Nephron (organoid): Measurements from ENCODE around the gene BMPER.

Experiments used
- H3K27ac Mint-ChIP-seq, 3 experiments: 2 replicates each; pipeline ENCODE4 v1.8.0; 2020; ENCODE audit warnings: mixed read lengths in 3 of 3, mild to moderate bottlenecking in 2 of 3, moderate library complexity in 1 of 3
- H3K27me3 Mint-ChIP-seq: 2 replicates; pipeline ENCODE4 v1.8.0; 2021; ENCODE audit warnings: low read depth, mild to moderate bottlenecking, moderate library complexity, mixed read lengths
- H3K36me3 Mint-ChIP-seq: 2 replicates; pipeline ENCODE4 v1.8.0; 2020; ENCODE audit warnings: low read depth, mixed read lengths
- H3K4me1 Mint-ChIP-seq: 2 replicates; pipeline ENCODE4 v1.8.0; 2020; ENCODE audit warnings: mixed read lengths
- H3K4me3 Mint-ChIP-seq, 3 experiments: 2 replicates each; pipeline ENCODE4 v1.8.0; 2020; ENCODE audit warnings: mild to moderate bottlenecking in 3 of 3, mixed read lengths in 3 of 3, moderate library complexity in 2 of 3
- H3K9me3 Mint-ChIP-seq: 2 replicates; pipeline ENCODE4 v1.8.0; 2020; ENCODE audit warnings: mixed read lengths
- TF ChIP-seq, protein P1 (sequence below), 3 experiments: fragments of 200-600 bp; sonication (generic); IDR thresholded peaks; one replicate each; pipeline ENCODE4 v1.5.0; 2021; ENCODE audit warnings: antibody characterized with exemption in 3 of 3; ENCODE audit not compliant: unreplicated experiment in 3 of 3

Gene BMPER

DNA sequence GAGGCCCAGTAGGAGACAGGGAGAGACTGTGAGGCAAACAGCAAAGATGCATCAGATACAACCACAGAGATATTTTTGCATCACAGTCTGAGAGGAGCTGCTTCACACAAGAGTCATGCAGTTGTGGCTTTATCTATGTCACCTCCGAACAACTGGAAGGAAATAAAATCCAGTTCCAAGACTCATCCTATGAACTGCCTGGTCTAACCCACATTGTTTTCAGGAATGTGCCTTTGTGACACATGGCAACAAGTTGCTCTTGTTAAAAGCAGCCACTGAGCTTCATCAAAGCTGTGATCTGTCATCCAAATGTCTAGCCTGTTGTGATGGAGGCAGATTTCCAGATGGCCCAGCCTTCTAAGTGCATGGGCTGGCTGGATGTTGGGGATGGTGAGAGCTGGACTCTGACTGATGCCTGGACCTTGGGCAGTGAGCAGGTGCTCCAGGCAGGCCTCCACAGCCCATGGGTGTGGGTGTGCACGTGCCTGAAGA lies 255.0 kb downstream of the BMPER start:
- peaks cover 30% of the 10 kb centered on the region for H3K4me1 Mint-ChIP-seq
- TF ChIP-seq, protein P1, sequence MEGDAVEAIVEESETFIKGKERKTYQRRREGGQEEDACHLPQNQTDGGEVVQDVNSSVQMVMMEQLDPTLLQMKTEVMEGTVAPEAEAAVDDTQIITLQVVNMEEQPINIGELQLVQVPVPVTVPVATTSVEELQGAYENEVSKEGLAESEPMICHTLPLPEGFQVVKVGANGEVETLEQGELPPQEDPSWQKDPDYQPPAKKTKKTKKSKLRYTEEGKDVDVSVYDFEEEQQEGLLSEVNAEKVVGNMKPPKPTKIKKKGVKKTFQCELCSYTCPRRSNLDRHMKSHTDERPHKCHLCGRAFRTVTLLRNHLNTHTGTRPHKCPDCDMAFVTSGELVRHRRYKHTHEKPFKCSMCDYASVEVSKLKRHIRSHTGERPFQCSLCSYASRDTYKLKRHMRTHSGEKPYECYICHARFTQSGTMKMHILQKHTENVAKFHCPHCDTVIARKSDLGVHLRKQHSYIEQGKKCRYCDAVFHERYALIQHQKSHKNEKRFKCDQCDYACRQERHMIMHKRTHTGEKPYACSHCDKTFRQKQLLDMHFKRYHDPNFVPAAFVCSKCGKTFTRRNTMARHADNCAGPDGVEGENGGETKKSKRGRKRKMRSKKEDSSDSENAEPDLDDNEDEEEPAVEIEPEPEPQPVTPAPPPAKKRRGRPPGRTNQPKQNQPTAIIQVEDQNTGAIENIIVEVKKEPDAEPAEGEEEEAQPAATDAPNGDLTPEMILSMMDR (IDR thresholded peaks at IDR 0.05; ENCODE audit: unreplicated experiment in 3 of 3): no peak
- H3K36me3 Mint-ChIP-seq: no peaks in the 10 kb centered on the region
- H3K27me3 Mint-ChIP-seq: peaks cover 5% of the 10 kb centered on the region
- no peaks in the 10 kb centered on the region for H3K9me3 Mint-ChIP-seq
- no peak overlapping the region for H3K27ac Mint-ChIP-seq
- H3K4me3 Mint-ChIP-seq: no peak overlapping the region

DNA sequence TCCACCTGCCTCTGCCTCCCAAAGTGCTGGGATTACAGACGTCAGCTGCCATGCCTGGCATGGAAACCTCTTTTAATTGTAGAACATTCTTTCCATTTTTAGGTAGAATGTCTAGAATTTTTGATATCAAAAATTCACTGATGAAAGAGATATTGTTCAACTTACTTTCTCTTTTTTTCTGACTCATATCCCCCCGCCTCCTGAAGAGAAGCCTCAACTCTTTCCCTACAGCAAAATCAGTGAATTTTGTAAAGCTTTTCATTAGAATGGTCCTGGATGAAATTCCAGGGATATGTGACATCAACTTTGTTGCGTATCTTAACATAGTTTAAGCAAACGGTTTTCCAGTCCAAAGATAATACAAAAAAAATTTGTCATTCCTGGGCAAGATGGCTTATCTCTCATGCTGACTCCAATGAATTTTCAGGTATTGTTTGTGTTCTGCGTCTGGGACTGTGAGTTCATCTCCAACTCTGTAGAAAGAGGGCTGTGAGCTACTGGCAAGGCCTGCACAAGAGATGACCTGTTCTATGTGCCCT lies 256.8 kb downstream of the BMPER start:
- Mint-ChIP-seq H3K4me3 (no peak overlapping the region), H3K36me3 (no peaks in the 10 kb centered on the region), H3K9me3 (no peaks in the 10 kb centered on the region), H3K4me1 (peaks cover 18% of the 10 kb centered on the region), H3K27me3 (peaks cover 5% of the 10 kb centered on the region), H3K27ac (no peak overlapping the region)
- TF ChIP-seq, protein P1 (IDR thresholded peaks at IDR 0.05; ENCODE audit: unreplicated experiment in 3 of 3): no peak

DNA sequence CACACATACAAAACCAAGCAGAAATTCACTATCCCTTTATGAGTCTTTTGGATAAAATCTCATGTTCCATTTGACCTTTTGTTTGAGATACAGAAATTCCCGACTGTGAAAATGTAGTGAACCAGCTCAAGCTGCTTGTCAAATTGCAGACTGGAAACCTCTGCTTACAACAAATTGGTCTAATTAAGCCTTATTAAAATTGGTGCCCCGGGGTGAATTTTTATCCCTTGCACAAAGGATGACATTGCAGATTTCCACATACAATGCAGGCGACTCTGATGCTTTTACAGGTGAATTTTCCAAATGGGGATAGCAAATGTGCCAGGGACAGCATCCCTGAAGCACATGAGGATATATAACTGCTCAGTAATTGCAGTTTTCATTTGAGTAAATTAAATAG lies 257.3 kb downstream of the BMPER start:
- Mint-ChIP-seq H3K27ac (no peak overlapping the region), H3K9me3 (no peaks in the 10 kb centered on the region), H3K27me3 (peaks cover 5% of the 10 kb centered on the region), H3K36me3 (no peaks in the 10 kb centered on the region), H3K4me1 (peaks cover 12% of the 10 kb centered on the region), H3K4me3 (no peak overlapping the region)
- TF ChIP-seq, protein P1 (IDR thresholded peaks at IDR 0.05; ENCODE audit: unreplicated experiment in 3 of 3): no peak

GRCh38 chr7:34163956-34164355 lies 258.6 kb downstream of the BMPER start:
- Mint-ChIP-seq H3K4me1 (no peaks in the 10 kb centered on the region), H3K27me3 (peaks cover 5% of the 10 kb centered on the region), H3K27ac (no peak overlapping the region), H3K4me3 (no peak overlapping the region), H3K36me3 (no peaks in the 10 kb centered on the region), H3K9me3 (peaks cover 3% of the 10 kb centered on the region)
- TF ChIP-seq, protein P1 (IDR thresholded peaks at IDR 0.05; ENCODE audit: unreplicated experiment in 3 of 3): no peak

- H3K27ac Mint-ChIP-seq: no peak overlapping the region
- H3K27me3 Mint-ChIP-seq: peaks cover 5% of the 10 kb centered on the region
- H3K9me3 Mint-ChIP-seq: peaks cover 3% of the 10 kb centered on the region
- H3K36me3 Mint-ChIP-seq: no peaks in the 10 kb centered on the region
- no peaks in the 10 kb centered on the region for H3K4me1 Mint-ChIP-seq
- no peak overlapping the region for H3K4me3 Mint-ChIP-seq
- TF ChIP-seq, protein P1 (IDR thresholded peaks at IDR 0.05; ENCODE audit: unreplicated experiment in 3 of 3): no peak
Measured at GRCh38 chr7:34165466-34165865, 260.1 kb downstream of the BMPER start.

- Mint-ChIP-seq H3K27ac (no peak overlapping the region), H3K4me1 (no peaks in the 10 kb centered on the region), H3K4me3 (no peak overlapping the region), H3K27me3 (peaks cover 5% of the 10 kb centered on the region), H3K9me3 (peaks cover 3% of the 10 kb centered on the region), H3K36me3 (no peaks in the 10 kb centered on the region)
- TF ChIP-seq, protein P1 (IDR thresholded peaks at IDR 0.05; ENCODE audit: unreplicated experiment in 3 of 3): peak; percentile 41 to 59 (median 47)
Measured at GRCh38 chr7:34165927-34166550, 260.7 kb downstream of the BMPER start.
